HCT116 (cell line): Measurements from ENCODE around the gene TAT. TPM values are rescaled to one million over a fixed set of nuclear protein-coding genes. Genes with fewer than 3 reads are reported as not detected.

ENCODE experiments used
- ATAC-seq: fragments of 200-7000 bp; cut with Tn5 transposase; 2 replicates; pipeline ENCODE4 v1.9.1; 2020; ENCODE audit warnings: mild to moderate bottlenecking, moderate library complexity
- BruUV-seq: library from RNA; stranded (reverse); fragments of 400-500 nt; replicated peaks from 2 replicates; lab custom pipeline; 2021; lab: Mats Ljungman, UMichigan
- CTCF ChIA-PET: fragments of 300-600 bp; sonication (Branson Sonifier 250); formaldehyde crosslinking; loops from one replicate; lab custom pipeline; 2021; ENCODE audit warnings: antibody characterized with exemption; lab: Charles Lee
- POLR2A ChIA-PET: fragments of 300-600, 350-600 bp; sonication (Branson Sonifier 250); formaldehyde crosslinking; loops from one replicate; lab custom pipeline; 2021; ENCODE audit warnings: antibody characterized with exemption; lab: Charles Lee
- RAD21 ChIA-PET, 2 experiments: fragments of 300-600 bp; sonication (Branson Sonifier 250); formaldehyde crosslinking; loops; one replicate each; lab custom pipeline; 2023; ENCODE audit warnings: low total read pairs in 2 of 2; ENCODE audit not compliant: uncharacterized antibody in 2 of 2, unreplicated experiment in 2 of 2, low non-redundant PET in 1 of 2; lab: Charles Lee
- DNase-seq: peaks from one replicate; pipeline ENCODE4 v3.0.0-alpha.2; 2010; ENCODE audit warnings: low read depth, low spot score
- H2AFZ ChIP-seq: fragments of 200-600 bp; shearing (Covaris generic), sonication (generic); 2 replicates; pipeline ENCODE4 v1.6.1; 2017; ENCODE audit warnings: low read depth, mixed run types, mixed read lengths, antibody characterized with exemption, low read length; ENCODE audit not compliant: poor library complexity, severe bottlenecking
- H3K27ac ChIP-seq: 2 replicates; pipeline ENCODE4 v1.5.1; 2012; ENCODE audit warnings: low read depth, low read length
- H3K27me3 ChIP-seq: fragments of 200-600 bp; sonication (generic); 2 replicates; pipeline ENCODE4 v1.6.1; 2016; ENCODE audit warnings: mixed run types, low read length, mixed read lengths; ENCODE audit not compliant: insufficient read depth
- H3K36me3 ChIP-seq, 2 experiments: fragments of 200-500 bp in 1 of 2; fragments of 200-600 bp in 1 of 2; sonication (Bioruptor generic) in 1 of 2; sonication (generic) in 1 of 2; 2 replicates each; pipeline versions ENCODE4 v1.5.1 to v1.6.1; 2014 to 2016; ENCODE audit warnings: low read length in 2 of 2, inconsistent platforms in 1 of 2, mixed read lengths in 1 of 2, mixed run types in 1 of 2; ENCODE audit not compliant: insufficient read depth in 2 of 2, control insufficient read depth in 1 of 2
- H3K4me1 ChIP-seq, 2 experiments: fragments of 200-600 bp in 1 of 2; sonication (generic) in 1 of 2; 2 replicates each; pipeline versions ENCODE4 v1.5.1 to v1.6.1; 2012 to 2017; ENCODE audit warnings: low read length in 2 of 2, inconsistent platforms in 1 of 2, mild to moderate bottlenecking in 1 of 2, mixed read lengths in 1 of 2, mixed run types in 1 of 2, moderate library complexity in 1 of 2; ENCODE audit not compliant: insufficient read depth in 2 of 2, control insufficient read depth in 1 of 2
- H3K4me2 ChIP-seq: fragments of 200-600 bp; sonication (generic); 2 replicates; pipeline ENCODE4 v1.6.1; 2017; ENCODE audit warnings: mixed run types, low read length, mixed read lengths
- H3K4me3 ChIP-seq, 2 experiments: fragments of 200-600 bp in 1 of 2; sonication (generic) in 1 of 2; replicated peaks in 1 of 2; 2 replicates each; pipeline ENCODE4 v1.5.1; 2011 to 2016; ENCODE audit warnings: low read length in 2 of 2, control low read depth in 1 of 2, low read depth in 1 of 2, mild to moderate bottlenecking in 1 of 2, mixed read lengths in 1 of 2, mixed run types in 1 of 2
- H3K79me2 ChIP-seq: fragments of 200-600 bp; sonication (generic); 2 replicates; pipeline ENCODE4 v1.6.1; 2017; ENCODE audit warnings: mild to moderate bottlenecking, mixed run types, low read length, moderate library complexity, mixed read lengths; ENCODE audit not compliant: insufficient read depth
- H3K9ac ChIP-seq: fragments of 200-600 bp; sonication (generic); 2 replicates; pipeline ENCODE4 v1.6.1; 2016; ENCODE audit warnings: low read length, mixed read lengths
- H3K9me2 ChIP-seq: fragments of 200-600 bp; sonication (generic), shearing (Covaris generic); 2 replicates; pipeline ENCODE4 v1.6.1; 2017; ENCODE audit warnings: mixed run types, mild to moderate bottlenecking, moderate library complexity; ENCODE audit not compliant: insufficient read depth
- H3K9me3 ChIP-seq, 2 experiments: fragments of 200-500 bp in 1 of 2; fragments of 200-600 bp in 1 of 2; sonication (Bioruptor generic) in 1 of 2; sonication (generic) in 1 of 2; 2 replicates each; pipeline ENCODE4 v1.6.1; 2014 to 2017; ENCODE audit warnings: low read length in 2 of 2, mixed read lengths in 2 of 2, inconsistent platforms in 1 of 2, low read depth in 1 of 2, mild to moderate bottlenecking in 1 of 2, mixed run types in 1 of 2, moderate library complexity in 1 of 2; ENCODE audit not compliant: control insufficient read depth in 1 of 2, insufficient read depth in 1 of 2
- H4K20me1 ChIP-seq: fragments of 200-600 bp; sonication (generic), shearing (Covaris generic); 2 replicates; pipeline ENCODE4 v1.6.1; 2017; ENCODE audit warnings: mixed run types, mild to moderate bottlenecking, moderate library complexity; ENCODE audit not compliant: insufficient read depth
- ATF3 ChIP-seq: IDR thresholded peaks from 2 replicates; pipeline ENCODE4 v1.6.1; 2012
- EZH2 ChIP-seq: fragments of 200-600 bp; sonication (generic); IDR thresholded peaks from 2 replicates; pipeline ENCODE4 v1.6.1; 2017; ENCODE audit warnings: antibody characterized with exemption, mixed run types
- POLR2A ChIP-seq: IDR thresholded peaks from 2 replicates; pipeline ENCODE4 v1.7.0; 2011; ENCODE audit warnings: borderline replicate concordance; ENCODE audit not compliant: insufficient read depth, insufficient read length; ENCODE audit errors: extremely low read depth
- POLR2AphosphoS5 ChIP-seq: IDR thresholded peaks from 2 replicates; pipeline ENCODE4 v1.6.1; 2011; ENCODE audit warnings: mild to moderate bottlenecking, low read depth, low read length, moderate library complexity
- RAD21 ChIP-seq: IDR thresholded peaks from 2 replicates; pipeline ENCODE4 v1.6.1; 2012; ENCODE audit warnings: low read depth, mild to moderate bottlenecking
- TCF7L2 ChIP-seq: IDR thresholded peaks from 2 replicates; pipeline ENCODE4 v1.7.0; 2011; ENCODE audit warnings: borderline replicate concordance, inconsistent platforms; ENCODE audit not compliant: insufficient read depth, insufficient read length; ENCODE audit errors: extremely low read depth
- ZNF274 ChIP-seq: fragments of 200-500 bp; sonication (Bioruptor generic); IDR thresholded peaks from 2 replicates; pipeline ENCODE4 v1.6.1; 2014; ENCODE audit warnings: mild to moderate bottlenecking, low read depth, low read length, inconsistent platforms
- intact Hi-C: fragments of 100-400 bp; cut with micrococcal nuclease; formaldehyde crosslinking; loops from 2 replicates; pipeline ENCODE4 v1.10.0; 2022
- total RNA-seq: library from RNA; stranded (reverse); gene quantifications from one replicate; pipeline ENCODE4 v1.2.1, GENCODE V29; 2021; ENCODE audit not compliant: unreplicated experiment
- TF ChIP-seq, protein P1 (sequence below), 3 experiments: fragments of 200-600 bp in 1 of 3; sonication (generic) in 1 of 3; IDR thresholded peaks in 2 of 3; conservative IDR thresholded peaks in 1 of 3; 2 replicates each; pipeline ENCODE4 v1.5.1; 2012 to 2017; ENCODE audit warnings: low read depth in 2 of 3, low read length in 2 of 3, antibody characterized with exemption in 1 of 3, borderline replicate concordance in 1 of 3, control low read depth in 1 of 3, mild to moderate bottlenecking in 1 of 3, mixed read lengths in 1 of 3, mixed run types in 1 of 3, moderate library complexity in 1 of 3; ENCODE audit not compliant: insufficient read depth in 1 of 3

The TAT gene
- total RNA-seq, 1 experiment from 2014 or later = 0.91 TPM

DNA sequence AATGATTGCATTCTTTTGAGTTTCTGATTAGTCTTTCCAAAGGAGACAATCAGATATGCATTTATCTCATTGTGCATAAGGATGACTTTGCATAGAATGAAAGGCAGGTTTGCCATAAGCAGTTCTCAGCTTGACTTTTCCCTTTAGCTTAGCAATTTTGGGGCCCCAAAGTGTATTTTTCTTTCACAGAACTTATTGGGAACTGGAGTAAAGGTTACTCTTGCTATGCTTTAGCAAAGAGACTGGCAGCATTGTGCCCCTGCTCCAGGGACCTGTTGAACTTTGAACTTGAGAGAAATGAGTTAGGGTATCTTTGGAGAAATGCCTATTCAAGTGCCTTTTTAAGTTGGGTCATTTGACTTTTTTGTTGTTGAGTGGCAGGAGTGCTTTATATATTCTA is 17.0 kb downstream of the TAT start (continued):
- TF ChIP-seq, protein P1, sequence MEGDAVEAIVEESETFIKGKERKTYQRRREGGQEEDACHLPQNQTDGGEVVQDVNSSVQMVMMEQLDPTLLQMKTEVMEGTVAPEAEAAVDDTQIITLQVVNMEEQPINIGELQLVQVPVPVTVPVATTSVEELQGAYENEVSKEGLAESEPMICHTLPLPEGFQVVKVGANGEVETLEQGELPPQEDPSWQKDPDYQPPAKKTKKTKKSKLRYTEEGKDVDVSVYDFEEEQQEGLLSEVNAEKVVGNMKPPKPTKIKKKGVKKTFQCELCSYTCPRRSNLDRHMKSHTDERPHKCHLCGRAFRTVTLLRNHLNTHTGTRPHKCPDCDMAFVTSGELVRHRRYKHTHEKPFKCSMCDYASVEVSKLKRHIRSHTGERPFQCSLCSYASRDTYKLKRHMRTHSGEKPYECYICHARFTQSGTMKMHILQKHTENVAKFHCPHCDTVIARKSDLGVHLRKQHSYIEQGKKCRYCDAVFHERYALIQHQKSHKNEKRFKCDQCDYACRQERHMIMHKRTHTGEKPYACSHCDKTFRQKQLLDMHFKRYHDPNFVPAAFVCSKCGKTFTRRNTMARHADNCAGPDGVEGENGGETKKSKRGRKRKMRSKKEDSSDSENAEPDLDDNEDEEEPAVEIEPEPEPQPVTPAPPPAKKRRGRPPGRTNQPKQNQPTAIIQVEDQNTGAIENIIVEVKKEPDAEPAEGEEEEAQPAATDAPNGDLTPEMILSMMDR (IDR thresholded peaks at IDR 0.05 in 2 of 3, conservative IDR thresholded peaks at IDR 0.05 in 1 of 3; ENCODE audit: borderline replicate concordance in 1 of 3, insufficient read depth in 1 of 3, low read depth in 2 of 3, low read length in 2 of 3) = no peak
- TF ChIP-seq ATF3 = no peak
- TF ChIP-seq EZH2 = no peak
- no peak for TF ChIP-seq POLR2A
- TF ChIP-seq RAD21 = no peak

DNA sequence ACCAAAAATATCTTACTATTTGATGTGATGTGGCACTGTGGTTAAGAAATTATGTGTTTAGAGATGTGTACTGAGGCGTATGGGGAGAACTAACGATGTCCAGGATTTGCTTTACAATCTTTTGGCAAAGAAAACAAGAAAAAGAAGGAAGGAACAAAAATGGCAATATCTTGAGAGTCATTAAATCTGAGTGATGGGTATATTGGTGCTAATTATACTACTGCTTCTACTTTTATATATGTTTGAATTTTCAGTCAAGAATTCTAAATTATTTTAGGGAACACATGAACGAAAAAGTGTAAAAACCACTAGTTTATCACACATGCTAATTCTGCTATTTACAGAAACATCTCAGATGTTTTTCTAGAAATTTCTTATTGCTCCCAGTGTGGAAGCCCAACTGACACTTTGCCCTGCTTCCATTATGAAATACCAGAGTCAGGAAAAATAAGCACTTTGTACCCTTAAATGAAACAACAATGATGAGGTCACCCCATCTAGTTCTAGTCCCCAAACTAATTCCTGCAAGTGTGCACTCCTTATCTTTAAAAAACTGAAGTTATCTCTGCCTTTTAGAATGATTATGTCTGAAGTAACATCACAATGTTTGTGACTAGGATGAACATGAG is 18.8 kb downstream of the TAT start:
- no peak overlapping the region for H3K27ac ChIP-seq
- DNase-seq (no peak), ATAC-seq (no peak)
- RAD21 ChIA-PET = no interaction called here
- H3K9me2 ChIP-seq = no peaks in the 10 kb centered on the region
- H4K20me1 ChIP-seq = no peaks in the 10 kb centered on the region
- CTCF ChIA-PET = no interaction called here
- no peaks in the 10 kb centered on the region for H3K27me3 ChIP-seq
- no TSS peak for BruUV-seq
- H3K4me1 ChIP-seq = no peaks in the 10 kb centered on the region
- H3K9ac ChIP-seq = no peak overlapping the region
- intact Hi-C loops = no loop called here
- H3K4me2 ChIP-seq = no peak overlapping the region
- no peaks in the 10 kb centered on the region for H3K36me3 ChIP-seq
- H3K9me3 ChIP-seq = no peaks in the 10 kb centered on the region
- POLR2A ChIA-PET = no interaction called here
- no peak overlapping the region for H2AFZ ChIP-seq
- H3K79me2 ChIP-seq = no peaks in the 10 kb centered on the region
- H3K4me3 ChIP-seq = no peak overlapping the region
- TF ChIP-seq ZNF274 (no peak), TCF7L2 (no peak), POLR2AphosphoS5 (no peak)
